RWPE2 (cell line): ENCODE results near the gene RPS6KA2.
A peak's percentile ranks its signal among the peaks of the same experiment; 100 is the strongest.

Experiments used
- ATAC-seq: fragments of 200-7000 bp; cut with Tn5 transposase; 3 replicates; pipeline ENCODE4 v1.9.1; 2021; ENCODE audit warnings: low read depth
- DNase-seq: peaks from one replicate; pipeline ENCODE4 v3.0.0-alpha.2; 2020; ENCODE audit warnings: low spot score
- H3K27ac ChIP-seq: fragments of 450-650 bp; 2 replicates; pipeline ENCODE4 v1.5.1; 2017; ENCODE audit warnings: mild to moderate bottlenecking; ENCODE audit not compliant: poor library complexity, severe bottlenecking
- H3K27me3 ChIP-seq: fragments of 250-450 bp; sonication (Bioruptor Pico); 2 replicates; pipeline ENCODE4 v1.5.1; 2021; ENCODE audit warnings: mild to moderate bottlenecking, moderate library complexity; ENCODE audit not compliant: insufficient read depth, poor library complexity, severe bottlenecking
- H3K36me3 ChIP-seq: fragments of 250-450 bp; sonication (Bioruptor Pico); 2 replicates; pipeline ENCODE4 v1.5.1; 2020; ENCODE audit warnings: low read depth, mild to moderate bottlenecking, moderate library complexity
- H3K4me1 ChIP-seq: fragments of 250-450 bp; sonication (Bioruptor Pico); 2 replicates; pipeline ENCODE4 v1.5.1; 2021; ENCODE audit warnings: mild to moderate bottlenecking, moderate library complexity; ENCODE audit not compliant: insufficient read depth, poor library complexity, severe bottlenecking
- H3K4me3 ChIP-seq: fragments of 250-450 bp; sonication (Bioruptor Pico); 2 replicates; pipeline ENCODE4 v1.5.1; 2021; ENCODE audit warnings: mild to moderate bottlenecking, moderate library complexity; ENCODE audit not compliant: severe bottlenecking
- H3K9me3 ChIP-seq: fragments of 250-450 bp; sonication (Bioruptor Pico); 2 replicates; pipeline ENCODE4 v1.5.1; 2021; ENCODE audit warnings: mild to moderate bottlenecking, moderate library complexity; ENCODE audit not compliant: severe bottlenecking
- CTCF ChIP-seq: fragments of 450-650 bp; IDR thresholded peaks from one replicate; pipeline ENCODE4 v1.5.1; 2017; ENCODE audit warnings: mild to moderate bottlenecking, moderate library complexity; ENCODE audit not compliant: poor library complexity, severe bottlenecking

Gene RPS6KA2

DNA sequence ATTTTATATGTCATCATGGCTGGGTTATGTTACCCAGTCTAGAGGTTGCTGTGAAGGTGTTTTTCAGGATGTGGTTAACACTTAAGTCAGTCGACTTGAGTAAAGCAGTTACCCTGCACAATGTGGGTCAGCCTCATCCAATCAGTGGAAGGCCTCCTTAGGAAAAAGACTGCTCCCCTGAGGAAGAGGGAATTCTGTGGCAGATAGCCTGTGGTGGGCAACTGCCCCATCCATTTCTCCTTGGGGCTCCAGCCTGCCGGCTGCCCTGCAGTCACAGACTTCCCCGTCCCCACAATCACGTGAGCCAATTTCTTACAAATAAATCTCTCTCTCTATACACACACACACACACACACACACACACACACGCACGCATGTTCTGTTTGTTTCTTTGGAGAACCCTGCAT is 209.8 kb downstream of the RPS6KA2 start:
- peaks cover 24% of the 10 kb centered on the region for H3K36me3 ChIP-seq
- TF ChIP-seq CTCF = no peak
- H3K9me3 ChIP-seq = no peaks in the 10 kb centered on the region
- ATAC-seq (no peak), DNase-seq (no peak)
- H3K27me3 ChIP-seq = no peaks in the 10 kb centered on the region
- no peak overlapping the region for H3K4me3 ChIP-seq
- no peak overlapping the region for H3K27ac ChIP-seq
- no peaks in the 10 kb centered on the region for H3K4me1 ChIP-seq

- Histone ChIP-seq H3K27me3 (no peaks in the 10 kb centered on the region), H3K4me1 (no peaks in the 10 kb centered on the region), H3K36me3 (peaks cover 19% of the 10 kb centered on the region), H3K4me3 (no peak overlapping the region), H3K9me3 (no peaks in the 10 kb centered on the region), H3K27ac (no peak overlapping the region)
- DNase-seq (no peak), ATAC-seq (0 out of 3 replicates have a peak, but pooled peaks have one; percentile 23)
- TF ChIP-seq CTCF = no peak
Observed at GRCh38 chr6:166415833-166416347, 211.2 kb downstream of the RPS6KA2 start.

DNA sequence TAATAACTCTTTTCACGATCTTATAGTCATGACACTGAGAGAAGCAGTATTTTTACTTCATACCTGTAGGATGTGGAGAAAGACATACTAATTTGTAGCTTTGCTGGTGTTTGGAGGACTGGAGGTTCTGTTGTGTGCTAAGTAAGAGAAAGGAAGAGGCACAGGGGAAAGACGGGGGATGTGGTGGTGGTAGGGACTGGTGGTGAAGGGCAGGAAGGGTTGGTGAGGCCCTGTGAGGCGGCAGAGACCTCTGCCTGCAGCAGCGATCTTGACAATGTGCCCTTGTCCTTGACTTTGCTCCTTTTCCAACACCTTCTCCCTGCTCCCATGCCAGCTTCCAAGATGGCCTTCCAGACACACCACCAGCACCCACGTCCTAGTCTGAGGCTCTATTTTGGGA is 211.7 kb downstream of the RPS6KA2 start:
- no peak overlapping the region for H3K4me3 ChIP-seq
- H3K27ac ChIP-seq = no peak overlapping the region
- no peak for DNase-seq
- peaks cover 18% of the 10 kb centered on the region for H3K36me3 ChIP-seq
- no peaks in the 10 kb centered on the region for H3K9me3 ChIP-seq
- no peak for TF ChIP-seq CTCF
- no peak for ATAC-seq
- H3K27me3 ChIP-seq = no peaks in the 10 kb centered on the region
- H3K4me1 ChIP-seq = no peaks in the 10 kb centered on the region

GRCh38 chr6:166413491-166413951 is 213.5 kb downstream of the RPS6KA2 start:
- no peaks in the 10 kb centered on the region for H3K9me3 ChIP-seq
- H3K4me3 ChIP-seq = no peak overlapping the region
- peaks cover 16% of the 10 kb centered on the region for H3K36me3 ChIP-seq
- H3K27ac ChIP-seq = no peak overlapping the region
- H3K4me1 ChIP-seq = no peaks in the 10 kb centered on the region
- no peak for ATAC-seq
- no peak for TF ChIP-seq CTCF
- H3K27me3 ChIP-seq = no peaks in the 10 kb centered on the region
- no peak for DNase-seq

- TF ChIP-seq CTCF = no peak
- peaks cover 11% of the 10 kb centered on the region for H3K36me3 ChIP-seq
Observed at GRCh38 chr6:166412911-166413384, 214.1 kb downstream of the RPS6KA2 start.

More at GRCh38 chr6:166412911-166413384, 214.1 kb downstream of the RPS6KA2 start:
- DNase-seq (no peak), ATAC-seq (no peak)
- H3K9me3 ChIP-seq = no peaks in the 10 kb centered on the region
- H3K4me1 ChIP-seq = no peaks in the 10 kb centered on the region
- no peak overlapping the region for H3K27ac ChIP-seq
- no peaks in the 10 kb centered on the region for H3K27me3 ChIP-seq
- H3K4me3 ChIP-seq = no peak overlapping the region
